Kidney (tissue), 14 donors: ENCODE data around the gene PNCK. TPM values are rescaled to one million over a fixed set of nuclear protein-coding genes. Genes with fewer than 3 reads are reported as not detected.
"Not testable (repeated sequence)": the region's sequence is repeated elsewhere in the genome, so short reads cannot be mapped to it uniquely, and the experiment has no call there.

Source experiments
- DNase-seq, 5 donors: peaks; one replicate each; pipeline ENCODE4 v3.0.0-alpha.2; 2013 to 2020
- FAIRE-seq: peaks from 2 replicates; lab custom pipeline; 2012; peaks lifted over from hg19 to GRCh38; lab: Jason Lieb, UNC
- H3K27ac ChIP-seq, 2 donors: one replicate each; pipeline ENCODE4 v1.7.0; 2013; ENCODE audit warnings: low read depth in 2 of 2, low read length in 2 of 2, inconsistent platforms in 1 of 2
- H3K27me3 ChIP-seq: one replicate; pipeline ENCODE4 v1.7.1; 2013; ENCODE audit warnings: low read length, inconsistent platforms; ENCODE audit not compliant: control insufficient read depth, insufficient read depth
- H3K36me3 ChIP-seq, 3 donors: one replicate each; pipeline versions ENCODE4 v1.7.0 to v1.7.1; 2013; ENCODE audit warnings: low read length in 3 of 3, control low read depth in 1 of 3, inconsistent platforms in 1 of 3; ENCODE audit not compliant: insufficient read depth in 3 of 3, control insufficient read depth in 2 of 3
- H3K4me1 ChIP-seq, 3 donors: one replicate each; pipeline versions ENCODE4 v1.7.0 to v1.7.1; 2013; ENCODE audit warnings: low read length in 3 of 3, inconsistent platforms in 1 of 3, low read depth in 1 of 3; ENCODE audit not compliant: control insufficient read depth in 2 of 3, insufficient read depth in 2 of 3
- H3K4me3 ChIP-seq, 3 donors: one replicate each; pipeline versions ENCODE4 v1.7.0 to v1.8.1; 2013; ENCODE audit warnings: low read length in 3 of 3, control low read depth in 1 of 3, inconsistent platforms in 1 of 3
- H3K9ac ChIP-seq, 3 donors: one replicate each; pipeline versions ENCODE4 v1.7.0 to v1.7.1; 2013; ENCODE audit warnings: low read length in 3 of 3, control low read depth in 1 of 3, inconsistent platforms in 1 of 3
- H3K9me3 ChIP-seq, 3 donors: one replicate each; pipeline versions ENCODE4 v1.7.0 to v1.7.1; 2013; ENCODE audit warnings: low read length in 3 of 3, control low read depth in 1 of 3, inconsistent platforms in 1 of 3; ENCODE audit not compliant: control insufficient read depth in 2 of 3, insufficient read depth in 1 of 3
- intact Hi-C: fragments of 100-400 bp; cut with DNase I; formaldehyde crosslinking; loops from one replicate; pipeline ENCODE4 v1.11.1; 2022
- polyA plus RNA-seq: library from polyadenylated mRNA; stranded (reverse); fragments of 350-450 nt; fragmentation: Illumina TruSeq; extraction: RNeasy Lipid Tissue Mini Kit (QIAGEN cat#74804); gene quantifications from one replicate; pipeline ENCODE4 v1.2.3, GENCODE V29; 2014; ENCODE audit warnings: low read depth, low replicate concordance; ENCODE audit not compliant: insufficient read depth
- total RNA-seq: library from RNA; stranded (reverse); fragmentation: NEBNext Ultra II Directional; extraction: Animal tissue kit (Norgen Biotek cat#: 25700); gene quantifications from one replicate; pipeline ENCODE4 v1.2.1, GENCODE V29; 2021
- TF ChIP-seq, protein P1 (sequence below): IDR thresholded peaks from 3 replicates; pipeline ENCODE4 v1.5.1; 2012; ENCODE audit warnings: mild to moderate bottlenecking, moderate library complexity, borderline replicate concordance; ENCODE audit not compliant: insufficient read depth; ENCODE audit errors: extremely low read depth
- donor health status: control.
- donor health status: control.
- donor health status: control.
- donor health status: control.
- donor health status: control.
- donor health status: DM: yes; HTN: yes; CAD: no.
- donor health status: Normal renal cell carcinoma (clear cell type).

The PNCK gene
- total and polyA plus RNA-seq, 2 donors from 2014 or later = 1.5 to 5.5 TPM

DNA sequence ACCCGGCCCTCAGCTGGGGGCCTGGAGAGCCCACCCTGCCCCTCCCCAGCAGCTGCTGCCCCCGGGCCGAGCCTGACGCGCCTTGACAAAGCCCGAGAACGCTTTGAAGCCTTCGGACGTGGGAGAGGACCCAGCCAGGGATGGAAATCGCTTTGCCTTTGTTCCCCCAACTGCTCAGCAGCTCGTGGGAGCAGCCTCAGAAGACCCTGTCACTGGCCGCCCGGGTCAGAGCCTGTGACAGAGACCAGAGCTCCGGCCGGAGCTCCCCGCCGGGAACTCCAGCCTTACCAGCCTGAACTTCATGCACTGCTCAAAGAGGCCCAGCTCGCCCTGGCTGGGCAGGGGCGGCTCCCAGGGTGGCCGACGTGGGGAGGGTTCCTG is 11.5 kb upstream of the PNCK start:
- Histone ChIP-seq H3K9ac (no peak overlapping the region), H3K4me1 (peaks cover 0 to 4% (median 0%) of the 10 kb centered on the region in 3 donors), H3K27me3 (no peaks in the 10 kb centered on the region), H3K36me3 (no peaks in the 10 kb centered on the region), H3K4me3 (no peak overlapping the region), H3K9me3 (no peaks in the 10 kb centered on the region), H3K27ac (no peak overlapping the region)
- TF ChIP-seq, protein P1, sequence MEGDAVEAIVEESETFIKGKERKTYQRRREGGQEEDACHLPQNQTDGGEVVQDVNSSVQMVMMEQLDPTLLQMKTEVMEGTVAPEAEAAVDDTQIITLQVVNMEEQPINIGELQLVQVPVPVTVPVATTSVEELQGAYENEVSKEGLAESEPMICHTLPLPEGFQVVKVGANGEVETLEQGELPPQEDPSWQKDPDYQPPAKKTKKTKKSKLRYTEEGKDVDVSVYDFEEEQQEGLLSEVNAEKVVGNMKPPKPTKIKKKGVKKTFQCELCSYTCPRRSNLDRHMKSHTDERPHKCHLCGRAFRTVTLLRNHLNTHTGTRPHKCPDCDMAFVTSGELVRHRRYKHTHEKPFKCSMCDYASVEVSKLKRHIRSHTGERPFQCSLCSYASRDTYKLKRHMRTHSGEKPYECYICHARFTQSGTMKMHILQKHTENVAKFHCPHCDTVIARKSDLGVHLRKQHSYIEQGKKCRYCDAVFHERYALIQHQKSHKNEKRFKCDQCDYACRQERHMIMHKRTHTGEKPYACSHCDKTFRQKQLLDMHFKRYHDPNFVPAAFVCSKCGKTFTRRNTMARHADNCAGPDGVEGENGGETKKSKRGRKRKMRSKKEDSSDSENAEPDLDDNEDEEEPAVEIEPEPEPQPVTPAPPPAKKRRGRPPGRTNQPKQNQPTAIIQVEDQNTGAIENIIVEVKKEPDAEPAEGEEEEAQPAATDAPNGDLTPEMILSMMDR = no peak
- intact Hi-C loops = no loop called here
- no peak for FAIRE-seq
- peak in 2 of 5 donors; percentile 57 to 62 for DNase-seq

DNA sequence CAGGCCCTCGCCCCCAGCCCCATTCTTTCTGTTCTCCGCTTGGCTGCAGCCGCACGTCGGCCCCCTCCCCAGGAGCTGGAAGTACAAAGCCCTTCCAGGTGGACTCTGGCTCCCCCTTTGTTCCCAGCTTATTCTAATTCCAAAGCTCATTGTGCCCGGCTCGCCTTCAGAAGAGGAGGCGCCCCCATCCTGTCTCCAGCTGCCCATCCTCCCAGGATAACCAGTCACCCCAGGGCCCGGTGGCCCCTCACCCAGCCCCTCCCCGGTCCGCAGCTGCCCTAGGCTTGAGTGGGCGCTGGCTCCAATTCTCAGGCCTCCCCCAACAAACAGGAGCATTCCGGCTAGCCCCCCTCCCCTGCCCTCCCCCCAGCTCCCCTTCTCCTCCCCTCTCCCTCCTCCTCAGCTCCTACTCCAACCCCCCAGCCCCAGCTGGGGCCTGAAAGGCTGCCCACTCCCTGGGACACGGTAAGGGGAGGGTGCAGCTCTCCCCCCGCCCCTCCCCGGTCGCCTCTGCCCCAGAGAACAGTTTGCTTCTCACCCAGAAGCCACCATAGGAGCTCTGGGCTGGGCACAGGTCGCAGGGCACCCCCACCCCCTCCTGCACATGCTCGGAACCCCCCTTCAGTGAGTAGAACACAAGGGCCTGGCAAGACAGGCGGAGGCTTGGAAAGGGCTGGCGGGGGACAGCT is 11.0 kb upstream of the PNCK start:
- H3K9ac ChIP-seq = no peak overlapping the region
- no peaks in the 10 kb centered on the region for H3K9me3 ChIP-seq
- intact Hi-C loops = no loop called here
- no peak for FAIRE-seq
- no peaks in the 10 kb centered on the region for H3K27me3 ChIP-seq
- peak in 2 of 5 donors; percentile 49 to 66 for DNase-seq
- H3K27ac ChIP-seq = no peak overlapping the region
- H3K4me1 ChIP-seq = peaks cover 0 to under 1% (median 0%) of the 10 kb centered on the region in 3 donors
- H3K36me3 ChIP-seq = no peaks in the 10 kb centered on the region
- no peak overlapping the region for H3K4me3 ChIP-seq
- TF ChIP-seq, protein P1 = no peak

DNA sequence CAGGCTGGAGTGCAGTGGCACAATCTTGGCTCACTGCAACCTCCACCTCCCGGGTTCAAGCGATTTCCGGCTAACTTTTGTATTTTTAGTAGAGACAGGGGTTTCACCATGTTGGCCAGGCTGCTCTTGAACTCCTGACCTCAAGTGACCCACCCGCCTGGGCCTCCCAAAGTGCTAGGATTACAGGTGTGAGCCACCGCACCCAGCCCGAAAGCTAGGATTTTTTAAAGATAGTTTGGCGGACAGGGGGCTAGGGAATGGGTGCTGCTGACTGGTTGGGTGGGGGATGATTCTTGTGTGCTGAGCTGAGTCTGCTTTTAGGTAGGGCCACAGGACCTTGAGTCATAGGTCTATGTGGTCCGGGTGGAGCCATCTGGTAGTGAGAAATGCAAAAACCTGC is 9.9 kb upstream of the PNCK start:
- H3K9me3 ChIP-seq, H3K27ac ChIP-seq, H3K36me3 ChIP-seq, intact Hi-C loops, FAIRE-seq, H3K27me3 ChIP-seq, H3K9ac ChIP-seq, H3K4me1 ChIP-seq, H3K4me3 ChIP-seq: not testable (repeated sequence)
- DNase-seq = peak in 2 of 5 donors; percentile 15 to 28

DNA sequence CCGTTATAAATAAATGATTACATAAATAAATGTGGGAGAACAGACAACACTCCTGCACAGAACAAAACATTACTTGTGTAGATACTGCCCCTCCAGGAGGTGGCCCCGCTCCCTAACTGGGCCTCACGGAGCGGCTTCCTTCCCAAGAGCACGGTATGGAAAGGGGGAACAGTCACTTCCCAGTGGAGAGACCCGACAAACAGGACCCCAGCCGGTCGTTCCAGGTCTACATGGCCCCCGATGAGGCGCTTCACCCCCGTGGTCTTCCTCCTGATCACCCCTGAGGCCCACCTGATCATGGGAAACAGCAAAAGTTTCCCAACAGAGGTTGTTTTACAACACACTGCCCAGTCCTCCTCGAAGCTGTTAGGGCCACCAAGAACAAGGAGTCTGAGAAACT is 7.6 kb upstream of the PNCK start:
- intact Hi-C loops = no loop called here
- no peaks in the 10 kb centered on the region for H3K36me3 ChIP-seq
- H3K27me3 ChIP-seq = no peaks in the 10 kb centered on the region
- DNase-seq (peak in 1 of 5 donors; percentile 49), FAIRE-seq (no peak)
- H3K9me3 ChIP-seq = no peaks in the 10 kb centered on the region
- H3K4me3 ChIP-seq = no peak overlapping the region
- no peaks in the 10 kb centered on the region for H3K4me1 ChIP-seq
- H3K9ac ChIP-seq = no peak overlapping the region
- H3K27ac ChIP-seq = no peak overlapping the region
- TF ChIP-seq, protein P1 = no peak
